Glutamatergic neuron (in vitro differentiated cells): Measurements from ENCODE around the gene ATG4D. TPM values are rescaled to one million over a fixed set of nuclear protein-coding genes. Genes with fewer than 3 reads are reported as not detected.

Experiments used
- DNase-seq: peaks from one replicate; pipeline ENCODE4 v3.0.0; 2022
- H3K27ac Mint-ChIP-seq: one replicate; pipeline ENCODE4 v1.8.0; 2020; ENCODE audit warnings: mild to moderate bottlenecking, mixed read lengths, inconsistent platforms; ENCODE audit not compliant: unreplicated experiment
- H3K27me3 Mint-ChIP-seq: one replicate; pipeline ENCODE4 v1.8.0; 2020; ENCODE audit warnings: mild to moderate bottlenecking, moderate library complexity, mixed read lengths, inconsistent platforms; ENCODE audit not compliant: unreplicated experiment
- H3K36me3 Mint-ChIP-seq: one replicate; pipeline ENCODE4 v1.8.0; 2020; ENCODE audit warnings: mild to moderate bottlenecking, mixed read lengths, inconsistent platforms; ENCODE audit not compliant: unreplicated experiment
- H3K4me1 Mint-ChIP-seq: one replicate; pipeline ENCODE4 v1.8.0; 2020; ENCODE audit warnings: mild to moderate bottlenecking, low read depth, mixed read lengths, inconsistent platforms; ENCODE audit not compliant: unreplicated experiment
- H3K4me3 Mint-ChIP-seq: one replicate; pipeline ENCODE4 v1.8.0; 2020; ENCODE audit warnings: mild to moderate bottlenecking, mixed read lengths, inconsistent platforms; ENCODE audit not compliant: unreplicated experiment
- H3K9me3 Mint-ChIP-seq: one replicate; pipeline ENCODE4 v1.8.0; 2020; ENCODE audit warnings: mild to moderate bottlenecking, moderate library complexity, mixed read lengths, inconsistent platforms; ENCODE audit not compliant: unreplicated experiment
- CTCF ChIP-seq: fragments of 200-600 bp; sonication (generic); IDR thresholded peaks from one replicate; pipeline ENCODE4 v1.5.0; 2021; ENCODE audit not compliant: partially characterized antibody, unreplicated experiment
- total RNA-seq: library from RNA; stranded (reverse); fragmentation: NEBNext Ultra II Directional; extraction: Animal tissue kit (Norgen Biotek cat#: 25700); gene quantifications from one replicate; pipeline ENCODE4 v1.2.1, GENCODE V29; 2021; ENCODE audit not compliant: unreplicated experiment

The ATG4D gene
- total RNA-seq, 1 donor from 2014 or later = 56.1 TPM

- peaks cover 5% of the 10 kb centered on the region for H3K9me3 Mint-ChIP-seq
- H3K4me1 Mint-ChIP-seq = peaks cover 3% of the 10 kb centered on the region
- no peak for TF ChIP-seq CTCF
- peak overlapping the region; percentile 93 for H3K27ac Mint-ChIP-seq
- H3K4me3 Mint-ChIP-seq = peak overlapping the region; percentile 93
- H3K27me3 Mint-ChIP-seq = peaks cover 3% of the 10 kb centered on the region
- peak; percentile 56 for DNase-seq
- H3K36me3 Mint-ChIP-seq = peaks cover 4% of the 10 kb centered on the region
Measured at GRCh38 chr19:10501971-10502523, 41.7 kb upstream of the ATG4D start.

- peaks cover 4% of the 10 kb centered on the region for H3K36me3 Mint-ChIP-seq
Measured at GRCh38 chr19:10502524-10503001, 41.1 kb upstream of the ATG4D start.

GRCh38 chr19:10503002-10503789, 40.5 kb upstream of the ATG4D start, which contains the start of gene KEAP1:
KEAP1 (minus strand) TSS chr19:10503356; CDS start chr19:10500033, 3,323 bp downstream.
- H3K9me3 Mint-ChIP-seq = peaks cover 5% of the 10 kb centered on the region
- peaks cover 3% of the 10 kb centered on the region for H3K4me1 Mint-ChIP-seq
- peak within 1 kb of the TSS; percentile 93 for H3K4me3 Mint-ChIP-seq
- TF ChIP-seq CTCF = no peak
- H3K36me3 Mint-ChIP-seq = peaks cover 4% of the 10 kb centered on the region
- peak within 1 kb of the TSS; percentile 96 for H3K27ac Mint-ChIP-seq
- peak; percentile 63 for DNase-seq
- peaks cover 3% of the 10 kb centered on the region for H3K27me3 Mint-ChIP-seq

More at GRCh38 chr19:10502524-10503001, 41.1 kb upstream of the ATG4D start:
- Mint-ChIP-seq H3K27me3 (peaks cover 3% of the 10 kb centered on the region), H3K4me3 (peak overlapping the region; percentile 93), H3K4me1 (peaks cover 3% of the 10 kb centered on the region), H3K27ac (peak overlapping the region; percentile 93), H3K9me3 (peaks cover 5% of the 10 kb centered on the region)
- peak; percentile 96 for DNase-seq
- no peak for TF ChIP-seq CTCF

- Mint-ChIP-seq H3K4me3 (no peak overlapping the region), H3K27me3 (peaks cover 3% of the 10 kb centered on the region), H3K4me1 (peaks cover 2% of the 10 kb centered on the region), H3K27ac (no peak overlapping the region), H3K36me3 (no peaks in the 10 kb centered on the region), H3K9me3 (peaks cover 5% of the 10 kb centered on the region)
- peak; percentile 86 for TF ChIP-seq CTCF
- DNase-seq = peak; percentile 83
Measured at GRCh38 chr19:10505583-10506229, 38.0 kb upstream of the ATG4D start.
